ENCODE results near the gene TAF6.

Gene TAF6

GRCh38 chr7:100119072-100119969 lies at the start of gene TAF6, which contains the start of gene CNPY4:
Gene TAF6, minus strand, starts transcription at chr7:100119358. Its CDS starts 5,149 bp downstream, at chr7:100114209.
Gene CNPY4, plus strand, starts transcription at chr7:100119634. Its CDS starts 111 bp downstream, at chr7:100119745.
- DNase-seq (ENCODE audit: low read depth): peak; percentile 77

DNA sequence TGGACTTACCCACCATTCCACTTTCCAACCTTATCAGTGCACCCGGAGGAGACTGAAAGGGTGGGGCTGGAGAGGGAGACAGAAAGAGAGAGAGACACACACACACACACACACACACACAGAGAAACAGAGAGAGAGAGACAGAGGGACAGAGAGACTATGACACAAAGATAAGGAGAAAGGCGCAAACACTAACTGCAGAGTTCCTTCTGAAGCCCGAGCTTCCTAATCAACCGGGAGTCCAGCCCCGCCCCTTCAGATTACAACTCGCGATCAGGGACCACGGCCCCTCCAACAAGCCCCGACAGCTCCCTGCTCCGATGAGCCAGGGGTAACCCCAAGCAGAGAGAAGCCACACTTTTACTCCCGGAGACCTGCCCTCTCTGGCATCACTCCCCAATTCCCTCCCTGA lies 48.8 kb upstream of the TAF6 start:
- DNase-seq (ENCODE audit: low read depth): no peak

DNA sequence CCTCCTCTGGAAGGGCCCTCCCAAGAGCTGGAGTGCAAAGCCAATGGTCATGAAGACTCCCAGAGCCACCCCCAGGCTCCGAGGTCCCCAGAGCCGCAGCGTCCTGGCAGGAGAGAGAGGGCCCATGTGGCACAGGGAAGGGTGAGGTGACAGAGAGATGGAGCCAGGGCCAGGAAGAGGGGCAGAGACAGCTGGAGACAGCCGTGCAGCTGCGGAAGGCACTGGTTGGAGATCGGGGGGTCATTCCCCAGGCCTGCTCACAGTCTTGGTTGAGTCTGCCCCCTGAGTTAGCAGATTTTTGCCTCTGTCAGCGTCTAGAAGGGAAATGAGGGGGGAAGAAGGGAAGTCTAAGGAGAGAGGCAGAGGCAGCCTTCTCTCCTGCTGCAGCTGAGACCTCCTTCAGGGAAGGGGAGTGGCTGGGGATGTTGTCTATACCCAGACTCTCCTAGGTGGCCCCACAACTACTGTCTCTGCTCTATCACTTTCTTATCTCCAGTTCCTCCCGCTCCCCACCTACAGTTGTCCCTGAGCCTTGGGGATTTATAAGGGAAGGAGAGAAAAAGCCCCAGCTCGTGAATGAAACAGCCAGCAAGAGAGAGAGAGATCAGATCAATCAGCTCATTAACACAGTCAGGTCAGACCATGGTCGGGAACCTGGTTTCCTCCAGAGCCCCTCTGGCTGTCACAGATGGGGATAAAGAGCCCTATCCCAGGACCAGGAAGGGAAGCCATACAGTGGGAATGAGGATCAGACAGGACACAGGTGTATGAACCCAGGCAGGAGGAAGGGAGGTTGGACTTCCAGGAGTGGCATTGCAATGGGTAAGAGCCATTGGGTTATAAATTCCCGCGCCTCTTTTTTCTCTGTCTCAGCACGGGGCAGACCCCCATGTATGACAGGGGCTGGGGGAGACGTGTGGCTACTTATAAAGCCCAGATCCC lies 48.1 kb upstream of the TAF6 start:
- DNase-seq (ENCODE audit: low read depth): no peak

- no peak for DNase-seq (ENCODE audit: low read depth)
Measured at GRCh38 chr7:100166317-100166940, 47.3 kb upstream of the TAF6 start.

- DNase-seq (ENCODE audit: low read depth): no peak
Measured at GRCh38 chr7:100163871-100164270, 44.7 kb upstream of the TAF6 start.

DNA sequence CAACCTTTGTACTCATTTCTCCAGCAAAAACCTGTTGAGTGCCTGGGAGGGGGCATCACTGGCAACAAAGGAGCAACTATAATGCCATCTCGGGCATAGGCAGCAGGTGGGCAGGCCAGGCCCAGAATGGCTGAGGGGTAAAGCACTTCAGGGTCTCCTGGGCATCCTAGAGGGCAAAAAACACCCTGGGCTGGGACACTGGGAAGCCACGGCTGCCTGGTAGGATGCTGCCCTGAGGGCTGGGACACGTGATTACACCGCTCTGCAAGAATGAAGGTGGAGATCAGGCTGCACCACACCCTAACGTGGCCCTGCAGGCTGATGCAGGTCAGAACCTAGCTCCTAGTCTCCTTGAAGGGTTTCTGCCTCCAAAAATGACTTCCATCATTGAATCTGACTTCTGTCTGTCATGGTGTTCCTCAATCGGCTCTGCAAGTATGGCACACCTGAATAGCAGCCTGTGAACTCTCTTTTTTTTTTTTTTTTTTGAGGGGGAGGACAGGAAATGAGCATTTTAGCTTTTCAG lies 43.9 kb upstream of the TAF6 start:
- DNase-seq (ENCODE audit: low read depth): no peak

- no peak for DNase-seq (ENCODE audit: low read depth)
Measured at GRCh38 chr7:100160067-100160466, 40.9 kb upstream of the TAF6 start.

GRCh38 chr7:100159099-100159623 lies 40.0 kb upstream of the TAF6 start:
- no peak for DNase-seq (ENCODE audit: low read depth)

DNA sequence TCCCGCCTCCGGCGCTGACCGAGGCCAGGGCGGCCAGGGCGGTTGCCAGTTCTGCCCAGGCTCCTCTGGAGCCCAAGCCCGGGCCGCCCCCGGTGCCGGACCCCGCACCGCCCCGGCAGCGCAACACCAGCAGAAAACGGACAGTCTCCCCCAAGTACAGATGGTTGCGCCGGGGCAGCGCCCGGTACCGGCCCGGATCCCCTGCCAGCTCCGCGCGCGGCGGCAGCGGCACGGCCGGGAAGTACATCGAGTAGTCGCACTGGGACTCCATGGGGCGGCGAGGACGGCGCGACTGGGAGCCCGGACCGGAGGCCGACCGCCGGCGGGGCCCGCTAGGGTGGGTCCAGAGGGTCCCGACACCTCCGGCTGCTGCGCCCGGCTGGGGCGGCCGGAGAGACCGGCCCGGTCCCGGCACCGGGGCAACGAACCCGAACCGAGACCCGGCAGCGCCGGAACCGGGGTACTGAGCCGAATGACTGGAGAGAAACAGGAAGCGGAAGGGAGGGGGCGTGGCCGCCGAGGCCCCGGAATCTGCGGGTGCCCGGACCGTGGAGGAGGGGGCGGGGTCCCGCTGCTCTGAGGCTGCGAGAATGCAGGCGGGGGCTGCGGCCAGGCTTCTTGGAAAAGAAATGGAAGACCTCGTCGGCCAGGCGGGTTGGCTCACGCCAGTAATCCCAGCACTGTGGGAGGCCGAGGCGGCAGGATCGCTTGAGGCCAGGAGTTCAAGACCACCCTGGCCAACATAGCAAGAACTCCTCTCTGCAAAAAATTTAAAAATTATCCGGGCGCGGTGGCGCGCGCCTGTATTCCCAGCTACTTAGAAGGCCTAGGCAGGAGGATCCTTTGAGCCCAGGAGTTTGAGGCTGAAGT lies 39.3 kb upstream of the TAF6 start, which contains the start of gene TRAPPC14:
TRAPPC14 (minus strand) TSS at position 495 of the 870 bp plus-strand sequence; CDS start at position 271, 224 bp downstream.
- DNase-seq (ENCODE audit: low read depth): no peak

GRCh38 chr7:100157334-100158228 lies 38.4 kb upstream of the TAF6 start:
- DNase-seq (ENCODE audit: low read depth): no peak

DNA sequence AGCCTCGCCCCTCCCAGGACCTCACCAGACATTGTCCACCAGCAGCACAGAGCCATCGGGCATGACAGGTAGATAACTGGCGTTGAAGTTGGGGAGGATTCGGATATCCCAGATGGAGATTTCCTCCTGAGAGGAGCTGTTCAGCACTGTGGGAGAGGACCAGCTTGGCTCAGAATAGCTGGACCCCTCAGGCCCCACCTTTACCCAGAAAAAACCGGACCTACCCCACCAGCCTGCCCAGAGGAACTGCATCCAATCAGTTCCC lies 37.8 kb upstream of the TAF6 start:
- DNase-seq (ENCODE audit: low read depth): no peak

- no peak for DNase-seq (ENCODE audit: low read depth)
Measured at GRCh38 chr7:100156331-100157068, 37.3 kb upstream of the TAF6 start.

GRCh38 chr7:100155553-100156317 lies 36.6 kb upstream of the TAF6 start:
- no peak for DNase-seq (ENCODE audit: low read depth)

GRCh38 chr7:100154651-100155491 lies 35.7 kb upstream of the TAF6 start:
- no peak for DNase-seq (ENCODE audit: low read depth)

- no peak for DNase-seq (ENCODE audit: low read depth)
Measured at GRCh38 chr7:100153708-100154535, 34.8 kb upstream of the TAF6 start.

DNA sequence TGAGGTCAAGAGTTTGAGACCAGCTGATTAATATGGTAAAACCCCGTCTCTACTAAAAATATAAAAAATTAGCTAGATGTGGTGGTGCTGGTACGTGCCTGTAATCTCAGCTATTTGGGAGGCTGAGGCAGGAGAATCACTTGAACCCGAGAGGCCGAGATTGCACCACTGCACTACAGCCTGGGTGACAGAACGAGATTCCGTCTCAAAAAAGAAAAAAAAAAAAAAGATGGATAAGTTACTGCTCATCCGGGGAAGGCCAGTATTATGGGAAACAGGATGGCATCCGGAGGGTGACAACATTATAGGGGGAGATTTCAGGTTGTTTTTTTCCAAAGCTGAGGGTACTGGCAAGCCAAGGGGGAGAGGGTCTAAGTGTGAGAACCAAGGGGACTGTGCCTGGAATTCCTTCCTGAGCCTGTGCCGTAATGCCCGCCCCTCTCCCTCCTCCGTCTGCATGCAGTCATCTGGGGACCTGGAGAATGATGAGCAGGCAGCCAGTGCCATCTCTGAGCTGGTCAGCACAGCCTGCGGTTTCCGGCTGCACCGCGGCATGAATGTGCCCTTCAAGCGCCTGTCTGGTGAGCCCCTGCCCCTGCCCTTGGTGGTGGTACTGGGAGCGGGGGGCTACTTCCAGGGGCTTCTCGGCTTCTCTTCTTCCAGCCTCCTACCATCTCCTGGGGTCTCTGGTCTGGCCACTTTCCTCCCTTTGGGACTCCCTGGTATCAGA lies 33.9 kb upstream of the TAF6 start:
- DNase-seq (ENCODE audit: low read depth): no peak

All from GM04503 (cell line).